ENCODE results near the gene OR14C36.
"Not testable (repeated sequence)": the region's sequence is repeated elsewhere in the genome, so short reads cannot be mapped to it uniquely, and the experiment has no call there.

Gene OR14C36

GRCh38 chr1:248348475-248348874 lies at the start of gene OR14C36:
TSS of gene OR14C36 (plus strand) at chr1:248348775. CDS start at chr1:248348775, 0 bp downstream.
- no peak for DNase-seq

- no peak for DNase-seq
Measured at GRCh38 chr1:248303324-248303723, 45.3 kb upstream of the OR14C36 start, which contains the start of gene OR2T12. TSS of gene OR2T12 (minus strand) at chr1:248303424. CDS start at chr1:248295578, 7,846 bp downstream.

GRCh38 chr1:248305672-248306071 lies 42.9 kb upstream of the OR14C36 start:
- not testable (repeated sequence) for DNase-seq

- no peak for DNase-seq
Measured at GRCh38 chr1:248306103-248306502, 42.5 kb upstream of the OR14C36 start.

GRCh38 chr1:248306740-248307139 lies 41.8 kb upstream of the OR14C36 start:
- not testable (repeated sequence) for DNase-seq

GRCh38 chr1:248316796-248317195 lies 31.8 kb upstream of the OR14C36 start:
- DNase-seq, result no peak

- no peak for DNase-seq
Measured at GRCh38 chr1:248324468-248324867, 24.1 kb upstream of the OR14C36 start, which contains the start of gene OR2M7. TSS of gene OR2M7 (minus strand) at chr1:248324568. CDS start at chr1:248324568, 0 bp downstream.

GRCh38 chr1:248343451-248343850 lies 5.1 kb upstream of the OR14C36 start:
- no peak for DNase-seq

- DNase-seq, result no peak
Measured at GRCh38 chr1:248359415-248359814, 10.8 kb downstream of the OR14C36 start.

GRCh38 chr1:248361121-248361715 lies 12.6 kb downstream of the OR14C36 start, which contains the start of gene OR2T4:
TSS of gene OR2T4 (plus strand) at chr1:248361665. CDS start at chr1:248361665, 0 bp downstream.
- no peak for DNase-seq

- DNase-seq, result no peak
Measured at GRCh38 chr1:248366609-248367008, 18.0 kb downstream of the OR14C36 start.

GRCh38 chr1:248372394-248372793 lies 23.8 kb downstream of the OR14C36 start:
- DNase-seq, result no peak

- no peak for DNase-seq
Measured at GRCh38 chr1:248373761-248374160, 25.2 kb downstream of the OR14C36 start.

GRCh38 chr1:248375446-248375845 lies 26.9 kb downstream of the OR14C36 start, which contains the start of gene OR2T6:
TSS of gene OR2T6 (plus strand) at chr1:248375746. CDS start at chr1:248387609, 11,863 bp downstream.
- no peak for DNase-seq

GRCh38 chr1:248376916-248377315 lies 28.3 kb downstream of the OR14C36 start:
- no peak for DNase-seq

- DNase-seq, result no peak
Measured at GRCh38 chr1:248380854-248381253, 32.3 kb downstream of the OR14C36 start.

- DNase-seq, result no peak
Measured at GRCh38 chr1:248388426-248388825, 39.9 kb downstream of the OR14C36 start.

GRCh38 chr1:248393050-248393449 lies 44.5 kb downstream of the OR14C36 start:
- DNase-seq, result no peak

Data from NCI-H748 treated with DMSO at 0.1 percent for 48 hours (cell line).